DND-41 (cell line): Measurements from ENCODE around the gene SPINDOC.

Experiments used
- ATAC-seq: fragments of 200-7000 bp; cut with Tn5 transposase; 3 replicates; pipeline ENCODE4 v1.9.1; 2021; ENCODE audit warnings: low read depth; ENCODE audit not compliant: insufficient read depth
- DNase-seq: peaks from one replicate; pipeline ENCODE4 v3.0.0-alpha.2; 2020
- H2AFZ ChIP-seq: 2 replicates; pipeline ENCODE4 v1.6.0; 2012; ENCODE audit warnings: low read depth, low read length
- H3K27ac ChIP-seq: 2 replicates; pipeline ENCODE4 v1.5.1; 2012; ENCODE audit warnings: low read length, inconsistent platforms
- H3K27me3 ChIP-seq: fragments of 200-600 bp; sonication (generic); 2 replicates; pipeline ENCODE4 v1.6.0; 2012; ENCODE audit warnings: low read length, mild to moderate bottlenecking, inconsistent platforms; ENCODE audit not compliant: insufficient read depth, poor library complexity
- H3K36me3 ChIP-seq: 2 replicates; pipeline ENCODE4 v1.5.1; 2012; ENCODE audit warnings: low read length, inconsistent platforms; ENCODE audit not compliant: insufficient read depth
- H3K4me1 ChIP-seq: 2 replicates; pipeline ENCODE4 v1.5.1; 2012; ENCODE audit warnings: mild to moderate bottlenecking, low read length; ENCODE audit not compliant: insufficient read depth
- H3K4me2 ChIP-seq: 2 replicates; pipeline ENCODE4 v1.6.0; 2012; ENCODE audit warnings: mild to moderate bottlenecking, moderate library complexity, low read length, inconsistent platforms; ENCODE audit not compliant: insufficient read depth
- H3K4me3 ChIP-seq, 2 experiments: fragments of 200-600 bp in 1 of 2; shearing (Covaris generic) in 1 of 2; 2 replicates each; pipeline ENCODE4 v1.5.1; 2012 to 2016; ENCODE audit warnings: inconsistent platforms in 2 of 2, low read length in 2 of 2, mild to moderate bottlenecking in 2 of 2, low read depth in 1 of 2, moderate library complexity in 1 of 2
- H3K79me2 ChIP-seq: 2 replicates; pipeline ENCODE4 v1.6.0; 2012; ENCODE audit warnings: low read length, inconsistent platforms; ENCODE audit not compliant: insufficient read depth
- H3K9ac ChIP-seq: 2 replicates; pipeline ENCODE4 v1.6.0; 2012; ENCODE audit warnings: low read depth, mild to moderate bottlenecking, inconsistent platforms, low read length, moderate library complexity
- H3K9me3 ChIP-seq: 2 replicates; pipeline ENCODE4 v1.5.1; 2012; ENCODE audit warnings: low read length, moderate library complexity, mild to moderate bottlenecking, inconsistent platforms; ENCODE audit not compliant: insufficient read depth, severe bottlenecking
- H4K20me1 ChIP-seq: 2 replicates; pipeline ENCODE4 v1.6.0; 2012; ENCODE audit warnings: low read length; ENCODE audit not compliant: insufficient read depth
- CTCF ChIP-seq: IDR thresholded peaks from 2 replicates; pipeline ENCODE4 v1.5.1; 2012; ENCODE audit warnings: borderline replicate concordance, low read length, moderate library complexity, mild to moderate bottlenecking; ENCODE audit not compliant: poor library complexity, severe bottlenecking; ENCODE audit errors: extremely low read depth
- EZH2 ChIP-seq: IDR thresholded peaks from 3 replicates; pipeline ENCODE4 v1.6.1; 2012; ENCODE audit warnings: borderline replicate concordance, low read depth, mild to moderate bottlenecking, moderate library complexity, low read length, inconsistent platforms; ENCODE audit not compliant: severe bottlenecking

The SPINDOC gene

GRCh38 chr11:63793161-63793560, 20.1 kb upstream of the SPINDOC start:
- ATAC-seq (no peak), DNase-seq (no peak)
- Histone ChIP-seq H3K9me3 (peaks cover 16% of the 10 kb centered on the region), H3K9ac (no peak overlapping the region), H3K4me2 (no peak overlapping the region), H3K4me1 (no peaks in the 10 kb centered on the region), H3K36me3 (no peaks in the 10 kb centered on the region), H2AFZ (no peak overlapping the region), H4K20me1 (no peaks in the 10 kb centered on the region), H3K27me3 (no peaks in the 10 kb centered on the region), H3K27ac (no peak overlapping the region), H3K4me3 (no peak overlapping the region), H3K79me2 (no peaks in the 10 kb centered on the region)
- TF ChIP-seq EZH2 (no peak), CTCF (no peak)

- H3K27me3 ChIP-seq: no peaks in the 10 kb centered on the region
- H3K36me3 ChIP-seq: no peaks in the 10 kb centered on the region
- TF ChIP-seq CTCF (no peak), EZH2 (no peak)
- H3K4me3 ChIP-seq: no peak overlapping the region
- peaks cover 16% of the 10 kb centered on the region for H3K9me3 ChIP-seq
- no peaks in the 10 kb centered on the region for H3K4me1 ChIP-seq
- H4K20me1 ChIP-seq: no peaks in the 10 kb centered on the region
- no peaks in the 10 kb centered on the region for H3K79me2 ChIP-seq
- no peak overlapping the region for H3K4me2 ChIP-seq
- no peak overlapping the region for H3K9ac ChIP-seq
- no peak for ATAC-seq
- DNase-seq: no peak
- no peak overlapping the region for H2AFZ ChIP-seq
- H3K27ac ChIP-seq: no peak overlapping the region
These were observed 18.2 kb upstream of the SPINDOC start for GRCh38 chr11:63795066-63795465.

- no peak overlapping the region for H3K27ac ChIP-seq
- no peak for DNase-seq
- no peak overlapping the region for H3K9ac ChIP-seq
- H3K36me3 ChIP-seq: no peaks in the 10 kb centered on the region
- H3K4me3 ChIP-seq: no peak overlapping the region
- no peaks in the 10 kb centered on the region for H3K4me1 ChIP-seq
- no peak overlapping the region for H3K4me2 ChIP-seq
- H4K20me1 ChIP-seq: no peaks in the 10 kb centered on the region
- no peaks in the 10 kb centered on the region for H3K79me2 ChIP-seq
- ATAC-seq: no peak
- TF ChIP-seq EZH2 (no peak), CTCF (no peak)
- no peaks in the 10 kb centered on the region for H3K9me3 ChIP-seq
- no peaks in the 10 kb centered on the region for H3K27me3 ChIP-seq
- no peak overlapping the region for H2AFZ ChIP-seq
These were observed 12.3 kb upstream of the SPINDOC start for GRCh38 chr11:63800921-63801320.

GRCh38 chr11:63802637-63803414, 10.4 kb upstream of the SPINDOC start:
- Histone ChIP-seq H2AFZ (no peak overlapping the region), H3K9me3 (no peaks in the 10 kb centered on the region), H3K4me2 (no peak overlapping the region), H3K27ac (no peak overlapping the region), H4K20me1 (no peaks in the 10 kb centered on the region), H3K9ac (no peak overlapping the region), H3K4me1 (no peaks in the 10 kb centered on the region), H3K27me3 (no peaks in the 10 kb centered on the region), H3K4me3 (no peak overlapping the region), H3K79me2 (no peaks in the 10 kb centered on the region), H3K36me3 (no peaks in the 10 kb centered on the region)
- no peak for TF ChIP-seq CTCF
- no peak for TF ChIP-seq EZH2
- no peak for ATAC-seq
- DNase-seq: no peak
